ENCODE data around the gene EPHB1. TPM values are rescaled to one million over a fixed set of nuclear protein-coding genes. Genes with fewer than 3 reads are reported as not detected.

Gene EPHB1
- total RNA-seq, 3 donors from 2014 or later, result 1.8 to 5.9 (median 3.4) TPM

DNA sequence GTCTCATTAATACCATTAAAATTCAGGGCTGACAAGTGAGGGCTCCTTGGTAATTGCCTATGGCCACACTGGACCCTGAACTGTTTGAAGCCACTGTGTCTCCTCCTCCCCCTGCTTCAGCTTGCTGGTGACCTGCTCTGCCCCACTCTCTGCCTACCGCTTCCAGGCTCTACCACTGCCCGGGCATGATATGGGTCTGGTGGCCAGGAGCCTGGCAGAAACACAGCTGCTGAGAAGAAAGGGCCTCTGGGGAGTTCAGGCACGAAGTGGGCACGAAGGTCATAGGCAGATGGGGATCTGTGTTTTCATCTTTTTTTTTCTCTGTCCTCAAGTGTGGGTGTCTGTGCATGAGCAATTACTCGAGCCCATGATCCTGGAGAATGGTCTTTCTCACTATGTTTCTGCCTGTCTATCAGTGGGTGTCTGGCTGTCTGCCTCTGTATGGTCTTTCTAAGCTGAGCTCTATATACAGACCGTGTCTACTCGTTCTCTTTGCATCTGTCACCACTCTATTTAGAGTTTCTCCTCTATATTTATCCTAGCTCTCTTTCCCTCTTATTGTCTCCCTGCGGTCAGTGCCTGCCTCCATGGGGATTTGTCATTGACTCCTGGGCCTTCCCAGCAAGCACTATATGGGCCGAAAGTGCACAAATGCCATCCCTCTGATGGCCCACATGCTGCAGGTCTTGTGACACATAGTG is 42.1 kb upstream of the EPHB1 start:
- no peaks in the 10 kb centered on the region for H3K4me1 ChIP-seq
- H3K27me3 ChIP-seq, result no peaks in the 10 kb centered on the region
- TF ChIP-seq POLR2AphosphoS5 (IDR thresholded peaks at IDR 0.05) (no peak), POLR2A (IDR thresholded peaks at IDR 0.05) (no peak)
- TF ChIP-seq, protein P1, sequence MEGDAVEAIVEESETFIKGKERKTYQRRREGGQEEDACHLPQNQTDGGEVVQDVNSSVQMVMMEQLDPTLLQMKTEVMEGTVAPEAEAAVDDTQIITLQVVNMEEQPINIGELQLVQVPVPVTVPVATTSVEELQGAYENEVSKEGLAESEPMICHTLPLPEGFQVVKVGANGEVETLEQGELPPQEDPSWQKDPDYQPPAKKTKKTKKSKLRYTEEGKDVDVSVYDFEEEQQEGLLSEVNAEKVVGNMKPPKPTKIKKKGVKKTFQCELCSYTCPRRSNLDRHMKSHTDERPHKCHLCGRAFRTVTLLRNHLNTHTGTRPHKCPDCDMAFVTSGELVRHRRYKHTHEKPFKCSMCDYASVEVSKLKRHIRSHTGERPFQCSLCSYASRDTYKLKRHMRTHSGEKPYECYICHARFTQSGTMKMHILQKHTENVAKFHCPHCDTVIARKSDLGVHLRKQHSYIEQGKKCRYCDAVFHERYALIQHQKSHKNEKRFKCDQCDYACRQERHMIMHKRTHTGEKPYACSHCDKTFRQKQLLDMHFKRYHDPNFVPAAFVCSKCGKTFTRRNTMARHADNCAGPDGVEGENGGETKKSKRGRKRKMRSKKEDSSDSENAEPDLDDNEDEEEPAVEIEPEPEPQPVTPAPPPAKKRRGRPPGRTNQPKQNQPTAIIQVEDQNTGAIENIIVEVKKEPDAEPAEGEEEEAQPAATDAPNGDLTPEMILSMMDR (IDR thresholded peaks at IDR 0.05), result no peak
- no peaks in the 10 kb centered on the region for H3K9me3 ChIP-seq
- no peak overlapping the region for H3K4me3 ChIP-seq
- no peak for DNase-seq (ENCODE audit: low spot score in 2 of 2)
- intact Hi-C loops (cut with DNase I; ENCODE audit: low total_unique reads), result no loop called here
- no peaks in the 10 kb centered on the region for H3K36me3 ChIP-seq
- H3K27ac ChIP-seq, result no peak overlapping the region

DNA sequence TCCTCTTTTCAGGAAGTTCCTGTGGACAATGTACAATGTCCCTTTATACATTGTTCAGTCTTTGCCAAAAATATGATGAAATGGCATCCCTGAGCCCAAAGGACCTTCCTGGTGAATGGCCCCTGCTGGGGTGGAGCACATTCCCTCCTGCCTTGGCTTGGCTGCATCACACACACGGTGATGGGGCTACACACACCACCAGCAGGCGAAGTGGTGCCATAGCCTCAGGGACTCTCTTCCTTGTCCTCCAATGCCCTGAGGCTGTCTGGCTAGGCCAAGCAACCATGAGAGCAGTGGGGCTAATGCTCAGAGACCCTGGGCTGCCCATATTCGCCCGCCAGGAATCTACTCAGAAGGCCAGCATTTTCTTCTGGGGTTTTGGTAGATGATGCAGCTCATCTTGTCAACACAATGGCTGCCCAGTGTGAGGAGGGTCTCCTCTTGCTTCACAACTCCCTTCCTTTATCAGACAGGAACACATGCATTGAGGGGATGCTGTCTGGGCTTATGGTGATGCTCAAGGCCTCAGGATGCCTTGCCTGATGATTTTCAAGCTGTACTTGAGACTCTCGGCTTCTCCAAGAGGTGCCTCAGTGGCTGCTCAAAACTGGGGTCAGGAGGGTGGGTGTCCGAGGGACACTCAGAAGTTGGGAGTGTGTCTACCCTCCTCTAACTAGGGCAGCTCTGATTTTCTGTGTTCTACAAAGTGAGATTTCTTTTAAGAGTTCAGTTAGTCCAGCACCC is 40.9 kb upstream of the EPHB1 start:
- intact Hi-C loops (cut with DNase I; ENCODE audit: low total_unique reads), result no loop called here
- DNase-seq (ENCODE audit: low spot score in 2 of 2), result no peak
- no peaks in the 10 kb centered on the region for H3K36me3 ChIP-seq

DNA sequence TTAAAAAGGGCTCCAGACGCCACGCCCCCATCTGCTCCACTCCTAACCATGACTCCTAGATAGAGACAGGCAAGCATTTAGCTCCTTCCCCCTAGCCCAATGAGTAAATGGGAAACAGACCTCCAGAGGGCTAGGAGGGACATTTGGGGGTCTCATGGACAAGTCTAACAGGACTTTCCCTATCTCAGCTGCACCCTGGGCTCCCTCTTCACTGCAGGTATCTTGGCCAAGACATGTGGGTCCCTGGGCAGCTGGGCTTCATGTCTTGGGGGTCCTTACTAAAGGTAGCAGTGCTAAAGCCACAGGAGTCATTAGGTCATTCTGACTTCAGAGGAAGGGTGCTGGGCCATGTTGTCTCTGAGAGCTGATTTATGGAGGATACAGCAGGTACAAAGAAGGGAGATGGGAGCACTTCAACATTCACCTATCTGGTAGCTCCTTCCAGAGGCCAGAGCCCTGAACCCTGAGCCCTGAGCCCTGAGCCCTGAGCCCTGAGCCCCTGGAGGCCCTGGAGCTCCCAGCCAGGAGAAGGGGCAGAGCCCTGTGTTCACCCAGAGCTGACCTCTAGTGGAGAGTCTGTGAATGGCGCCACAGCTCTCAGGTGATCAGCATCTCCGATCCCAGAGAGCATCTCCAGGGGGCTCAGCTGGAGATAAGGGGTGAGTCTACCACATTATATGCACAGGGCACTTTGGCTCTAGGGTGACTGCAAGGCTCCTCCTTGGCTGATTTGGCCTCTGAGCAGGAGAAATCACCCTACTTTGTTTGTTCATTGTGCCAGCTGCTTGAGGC is 40.1 kb upstream of the EPHB1 start:
- DNase-seq (ENCODE audit: low spot score in 2 of 2), result no peak
- TF ChIP-seq, protein P1 (IDR thresholded peaks at IDR 0.05), result peak in 1 of 3 donors; percentile 30
- TF ChIP-seq POLR2AphosphoS5 (IDR thresholded peaks at IDR 0.05), result no peak
- H3K4me3 ChIP-seq, result no peak overlapping the region
- no peak overlapping the region for H3K27ac ChIP-seq
- H3K36me3 ChIP-seq, result no peaks in the 10 kb centered on the region
- no peaks in the 10 kb centered on the region for H3K4me1 ChIP-seq
- H3K27me3 ChIP-seq, result no peaks in the 10 kb centered on the region
- intact Hi-C loops (cut with DNase I; ENCODE audit: low total_unique reads), result no loop called here
- H3K9me3 ChIP-seq, result no peaks in the 10 kb centered on the region

More for the DNA sequence above, 40.9 kb upstream of the EPHB1 start:
- Histone ChIP-seq H3K27ac (no peak overlapping the region), H3K4me1 (no peaks in the 10 kb centered on the region), H3K27me3 (no peaks in the 10 kb centered on the region), H3K4me3 (no peak overlapping the region), H3K9me3 (no peaks in the 10 kb centered on the region)
- no peak for TF ChIP-seq POLR2AphosphoS5 (IDR thresholded peaks at IDR 0.05)
- TF ChIP-seq, protein P1 (IDR thresholded peaks at IDR 0.05), result no peak
- TF ChIP-seq POLR2A (IDR thresholded peaks at IDR 0.05), result no peak

DNA sequence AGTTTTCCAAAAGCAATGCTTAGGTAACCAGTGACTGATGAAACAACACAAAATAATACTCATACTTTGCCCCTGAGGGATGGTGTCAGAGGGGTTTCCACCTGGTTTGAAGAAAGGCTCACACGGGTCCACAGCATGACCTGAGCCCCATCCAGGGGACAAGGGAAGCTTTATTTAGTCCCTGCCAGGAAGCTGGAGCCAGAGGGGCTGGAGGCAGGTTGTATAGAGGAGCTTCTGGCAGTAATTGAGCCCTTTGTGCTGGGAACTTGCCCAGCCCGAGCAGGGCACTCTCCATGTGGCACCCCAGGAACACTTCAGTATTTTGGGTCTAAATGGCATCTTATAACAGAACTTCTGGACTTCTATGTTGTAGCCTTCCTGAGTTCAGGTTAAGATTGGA is 39.2 kb upstream of the EPHB1 start:
- Histone ChIP-seq H3K36me3 (no peaks in the 10 kb centered on the region), H3K4me3 (no peak overlapping the region), H3K27me3 (no peaks in the 10 kb centered on the region), H3K4me1 (no peaks in the 10 kb centered on the region), H3K27ac (no peak overlapping the region), H3K9me3 (no peaks in the 10 kb centered on the region)
- TF ChIP-seq POLR2AphosphoS5 (IDR thresholded peaks at IDR 0.05) (no peak), POLR2A (IDR thresholded peaks at IDR 0.05) (no peak)
- TF ChIP-seq, protein P1 (IDR thresholded peaks at IDR 0.05), result no peak
- no peak for DNase-seq (ENCODE audit: low spot score in 2 of 2)
- intact Hi-C loops (cut with DNase I; ENCODE audit: low total_unique reads), result no loop called here
